DMS153 treated with DMSO at 0.1 percent for 48 hours (cell line): ENCODE results near the gene SUPT20HL1.
A peak's percentile ranks its signal among the peaks of the same experiment; 100 is the strongest.

ENCODE experiments used
- DNase-seq: peaks from one replicate; lab custom pipeline; 2025; ENCODE audit not compliant: unreplicated experiment; lab: John Stamatoyannopoulos, UW

SUPT20HL1 gene

GRCh38 chrX:24395775-24396174 is 35.3 kb downstream of the SUPT20HL1 start:
- DNase-seq, result peak; percentile 18

GRCh38 chrX:24396236-24396930 is 35.9 kb downstream of the SUPT20HL1 start:
- DNase-seq, result no peak

DNA sequence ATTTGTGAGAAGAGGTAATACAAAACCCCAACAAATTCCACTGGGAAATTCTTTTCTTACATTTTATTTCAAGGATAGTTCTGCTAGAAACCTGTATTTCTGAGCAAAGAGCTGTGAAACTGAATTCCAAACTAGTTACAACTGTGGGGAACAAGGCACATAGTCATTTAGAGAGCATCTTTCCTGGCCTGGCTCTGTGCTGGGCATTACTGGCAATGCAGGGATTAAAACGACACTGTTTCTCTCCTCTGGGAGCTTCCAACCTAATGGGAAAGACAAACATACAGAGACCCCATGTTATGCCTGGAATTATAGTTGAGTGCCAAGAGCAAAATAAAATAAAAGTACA is 36.5 kb downstream of the SUPT20HL1 start:
- no peak for DNase-seq

DNA sequence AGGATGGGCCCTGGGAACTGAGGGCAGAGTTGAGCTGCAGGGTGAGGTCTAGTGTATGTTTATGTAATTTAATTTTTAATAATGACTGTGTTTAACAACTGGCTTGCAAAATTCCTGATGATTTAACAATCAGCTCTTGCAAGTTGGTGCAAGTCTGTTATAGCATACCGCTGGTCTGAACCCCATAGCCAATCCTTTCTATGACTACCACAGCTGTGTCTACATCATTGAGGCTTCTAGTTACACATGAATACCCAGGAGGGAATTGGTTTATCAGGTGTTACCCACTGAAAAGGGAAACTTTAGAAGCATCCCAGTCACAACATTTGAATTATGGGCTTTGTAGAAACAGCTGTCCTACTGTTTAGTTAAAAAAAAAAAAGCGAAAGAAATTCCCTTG is 38.3 kb downstream of the SUPT20HL1 start:
- DNase-seq, result no peak

DNA sequence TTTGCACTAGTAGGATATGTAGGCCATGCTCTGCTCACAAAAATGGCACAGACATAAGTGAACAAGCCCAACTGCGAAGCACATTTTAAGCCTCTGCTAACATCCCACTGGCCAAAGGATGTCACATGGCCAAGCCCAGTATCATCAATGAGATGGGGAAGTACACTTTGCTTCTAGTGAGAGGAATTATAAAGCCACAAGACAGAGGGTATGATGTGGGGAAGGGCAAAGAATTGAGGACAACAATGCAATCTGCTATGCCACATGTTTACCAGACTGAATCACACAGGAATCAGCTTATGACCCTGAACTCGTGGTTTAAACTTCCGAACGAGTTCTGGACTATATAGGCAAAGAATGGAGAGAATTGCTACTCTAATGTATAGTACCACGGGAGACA is 39.1 kb downstream of the SUPT20HL1 start:
- DNase-seq, result no peak

DNA sequence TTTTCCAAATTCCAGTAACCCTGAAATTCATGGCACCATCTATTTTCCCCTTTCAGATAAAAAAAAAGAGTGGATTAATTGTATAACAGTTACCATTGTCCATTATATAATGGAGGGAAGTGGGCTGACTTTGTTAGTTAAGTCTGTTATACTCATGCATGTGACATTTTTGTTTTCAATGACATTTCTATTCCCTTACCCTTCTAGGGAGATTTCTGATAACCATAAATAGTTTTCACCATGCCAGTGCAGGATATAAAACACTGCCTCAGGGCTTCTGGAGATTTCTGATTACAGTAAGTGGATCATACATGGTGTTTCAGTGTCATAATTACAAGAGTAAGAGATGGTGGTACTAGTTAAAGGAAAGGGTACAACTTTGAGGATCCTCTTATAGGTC is 45.5 kb downstream of the SUPT20HL1 start:
- DNase-seq, result no peak
